ENCODE results near the gene ZNF385B.

ZNF385B gene

DNA sequence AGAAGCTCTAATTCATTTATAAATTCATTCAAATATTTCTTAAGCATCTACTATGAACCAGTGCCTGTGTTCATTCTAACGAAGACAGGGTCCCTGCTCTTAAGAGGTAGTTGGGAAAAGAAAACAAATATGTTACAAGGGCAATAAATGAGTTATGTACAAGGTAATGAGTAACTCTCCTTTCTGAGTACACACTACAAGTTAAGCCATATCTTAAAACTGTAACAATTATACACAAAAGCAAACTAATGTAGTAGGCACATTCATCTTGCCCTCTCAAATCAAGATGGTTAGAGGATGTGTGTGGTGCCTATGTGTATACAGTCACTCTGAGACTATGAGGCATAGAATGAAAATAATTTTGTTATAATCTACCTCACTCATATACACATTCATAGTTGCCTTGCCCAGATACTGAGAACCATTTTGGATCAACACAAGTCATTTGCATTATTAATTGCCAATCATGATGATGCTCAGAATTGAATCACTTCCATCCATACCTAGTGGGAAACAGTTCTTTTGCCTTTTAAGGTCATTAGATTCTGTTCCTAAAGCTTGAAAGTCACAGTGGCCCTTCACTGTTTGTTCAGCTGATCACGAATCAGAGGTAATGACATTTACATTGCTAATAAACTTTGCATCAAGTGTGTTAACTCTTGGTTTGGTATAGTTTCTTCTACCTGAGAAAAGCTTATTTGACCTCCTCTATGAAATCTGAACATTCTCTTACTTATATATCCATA, 283.1 kb downstream of the ZNF385B start:
- DNase-seq = no peak

- DNase-seq = no peak
Observed at GRCh38 chr2:179574061-179574519, 287.3 kb downstream of the ZNF385B start.

DNA sequence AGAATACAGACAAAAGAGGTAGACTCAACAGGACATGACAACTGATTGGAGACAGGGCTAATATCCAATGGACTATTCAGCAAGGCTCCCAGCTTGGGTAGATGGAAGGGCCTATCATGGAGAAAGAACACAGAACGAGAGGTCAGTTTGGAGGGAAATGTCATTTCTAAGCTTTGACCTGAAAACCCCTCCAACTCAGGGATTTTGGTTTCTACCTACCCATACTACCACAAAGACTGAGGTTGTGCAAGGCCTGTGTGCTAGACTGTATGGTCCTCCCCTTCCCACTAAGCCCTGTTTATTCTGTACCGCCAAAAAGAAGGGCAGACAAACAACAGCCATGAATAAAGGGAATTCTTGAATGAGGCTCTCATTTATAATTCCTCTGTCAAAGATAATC, 288.9 kb downstream of the ZNF385B start:
- no peak for DNase-seq

DNA sequence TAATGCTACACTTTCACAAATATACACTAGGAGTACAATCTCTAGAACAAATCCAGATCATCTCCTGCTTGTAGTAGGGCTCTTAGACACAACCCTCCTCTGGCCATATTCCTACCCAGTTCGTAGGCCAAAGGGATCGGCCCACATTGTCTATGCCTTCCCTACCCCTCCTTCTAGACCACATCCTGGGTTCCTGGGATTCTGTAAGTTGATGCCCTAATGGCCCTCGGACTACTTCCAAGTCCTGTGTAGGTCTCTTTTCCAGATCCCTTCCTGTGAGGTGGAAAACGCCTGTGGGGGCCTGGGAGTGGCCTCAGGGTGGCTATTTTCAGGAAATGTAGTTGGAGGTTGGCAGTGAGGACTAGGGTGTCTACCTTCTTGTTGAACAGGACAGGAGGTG, 289.7 kb downstream of the ZNF385B start:
- no peak for DNase-seq

- no peak for DNase-seq
Observed at GRCh38 chr2:179571252-179571651, 290.2 kb downstream of the ZNF385B start.

GRCh38 chr2:179569831-179570233, 291.6 kb downstream of the ZNF385B start:
- no peak for DNase-seq

- DNase-seq = no peak
Observed at GRCh38 chr2:179565807-179566206, 295.6 kb downstream of the ZNF385B start.

DNA sequence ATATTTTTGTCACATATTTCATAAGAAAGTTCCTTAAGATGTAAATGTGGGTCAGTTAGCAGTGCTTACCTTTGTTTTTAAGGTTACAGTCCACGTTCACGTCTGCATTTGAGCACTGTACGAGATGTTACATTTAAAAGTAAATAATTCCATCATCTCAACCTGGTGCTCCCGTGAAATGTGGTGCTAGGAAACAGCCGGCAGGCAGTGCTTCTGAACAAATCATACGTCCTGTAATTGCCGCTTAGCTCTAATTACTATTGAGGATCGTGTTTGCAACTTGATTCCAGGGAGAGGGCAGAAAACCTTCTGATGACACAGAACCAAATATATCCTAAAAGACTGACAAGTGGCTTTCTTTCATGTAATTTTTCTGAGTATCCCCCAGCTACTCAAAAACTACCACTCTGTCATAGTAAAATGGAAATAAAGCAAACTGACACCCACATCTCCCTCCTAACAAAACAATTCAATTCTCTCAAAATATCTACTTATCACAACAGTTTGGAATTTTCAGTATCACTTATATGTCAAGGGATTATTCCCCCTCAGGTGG, 299.0 kb downstream of the ZNF385B start:
- DNase-seq = no peak

DNA sequence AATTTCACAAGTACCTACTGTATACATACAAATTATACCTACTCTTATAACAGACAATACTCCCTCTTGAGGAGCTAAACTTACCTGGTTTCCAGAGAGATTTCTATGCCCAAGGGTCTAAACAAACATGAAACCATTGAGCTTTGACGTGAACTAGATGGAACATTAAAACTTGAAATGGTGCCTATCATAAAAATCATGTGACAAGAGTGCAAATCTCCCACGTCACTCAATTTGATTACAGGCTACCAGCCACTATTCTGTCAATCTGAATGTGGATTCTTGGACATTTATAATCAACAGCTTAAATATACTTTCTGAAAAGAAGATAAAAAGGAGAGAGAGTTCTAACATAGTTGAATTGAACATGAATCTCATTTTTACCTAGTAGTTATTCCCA, 299.7 kb downstream of the ZNF385B start:
- DNase-seq = no peak

DNA sequence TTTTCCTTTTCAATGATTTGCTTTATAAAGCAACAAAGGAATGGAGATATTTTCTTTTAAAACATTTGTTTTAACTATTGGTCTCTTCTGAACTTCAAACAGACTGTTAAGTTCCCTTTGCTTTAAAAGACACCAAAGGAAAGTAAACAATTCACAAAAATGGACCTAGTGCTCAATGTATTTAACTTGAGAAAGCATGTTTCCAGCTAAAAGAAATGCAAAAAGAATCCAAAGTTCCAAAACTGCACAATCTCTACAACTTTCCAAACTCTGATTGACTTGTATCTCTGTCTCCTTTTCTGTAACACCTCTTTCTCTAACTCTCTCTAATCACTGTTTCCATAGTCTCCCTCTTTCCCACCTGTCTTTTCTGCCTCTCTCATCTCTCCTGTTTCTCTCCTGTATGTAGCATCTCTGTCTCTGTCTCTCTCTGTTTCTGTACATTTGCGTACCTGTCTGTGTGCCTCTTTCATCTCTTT, 301.1 kb downstream of the ZNF385B start:
- no peak for DNase-seq

GRCh38 chr2:179559108-179559806, 302.2 kb downstream of the ZNF385B start:
- DNase-seq = no peak

- no peak for DNase-seq
Observed at GRCh38 chr2:179558010-179558934, 303.1 kb downstream of the ZNF385B start.

DNA sequence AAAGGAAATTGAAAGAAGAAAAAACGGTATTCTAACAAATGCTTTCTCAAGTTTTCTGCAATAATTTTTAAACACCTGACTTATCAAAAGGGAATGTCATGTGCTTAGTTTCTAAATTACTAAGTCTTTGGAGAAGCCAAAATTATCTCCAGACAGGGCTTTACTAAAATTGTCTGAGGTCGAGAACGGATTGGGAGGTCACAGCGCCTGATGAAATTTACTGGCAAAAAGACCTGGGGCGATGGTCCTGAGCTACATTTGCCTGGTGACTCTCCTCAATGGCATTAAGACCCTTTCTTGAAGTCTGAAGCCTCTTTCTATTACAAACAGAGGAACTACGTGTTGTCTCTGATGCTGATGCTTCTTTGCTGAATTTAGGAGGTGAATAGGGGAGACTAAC, 305.0 kb downstream of the ZNF385B start:
- no peak for DNase-seq

- DNase-seq = no peak
Observed at GRCh38 chr2:179555691-179556283, 305.6 kb downstream of the ZNF385B start.

GRCh38 chr2:179554639-179555386, 306.6 kb downstream of the ZNF385B start:
- DNase-seq = no peak

GRCh38 chr2:179553382-179553781, 308.0 kb downstream of the ZNF385B start:
- no peak for DNase-seq

GRCh38 chr2:179551539-179552045, 309.8 kb downstream of the ZNF385B start:
- no peak for DNase-seq

GRCh38 chr2:179550849-179551248, 310.6 kb downstream of the ZNF385B start:
- no peak for DNase-seq

- DNase-seq = no peak
Observed at GRCh38 chr2:179550214-179550613, 311.2 kb downstream of the ZNF385B start.

DNA sequence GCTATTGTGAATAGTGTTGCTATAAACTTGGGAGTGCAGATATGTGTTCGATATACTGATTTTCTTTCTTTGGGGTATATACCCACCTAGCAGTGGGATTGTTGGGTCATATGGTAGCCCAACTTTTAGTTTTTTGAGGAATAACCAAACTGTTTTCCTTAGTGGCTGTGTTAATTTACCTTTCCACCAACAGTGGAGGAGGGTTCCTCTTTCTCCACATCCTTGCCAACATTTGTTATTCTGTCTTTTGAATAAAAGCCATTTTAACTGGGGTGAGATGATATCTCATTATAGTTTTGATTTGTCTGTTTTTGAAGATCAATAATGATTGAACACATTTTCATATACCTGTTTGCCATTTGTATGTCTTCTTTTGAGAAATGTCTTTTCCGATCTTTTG, 314.8 kb downstream of the ZNF385B start:
- no peak for DNase-seq

- DNase-seq = no peak
Observed at GRCh38 chr2:179545024-179545423, 316.4 kb downstream of the ZNF385B start.
